ENCODE measurements around the gene INPP4B. TPM values are rescaled to one million over a fixed set of nuclear protein-coding genes. Genes with fewer than 3 reads are reported as not detected.

INPP4B gene
- total RNA-seq, 2 experiments from 2014 or later, result 23.5 to 29.7 TPM

- Mint-ChIP-seq H3K4me1 (peaks cover 21% of the 10 kb centered on the region), H3K36me3 (peaks cover 6% of the 10 kb centered on the region), H3K9me3 (ENCODE audit: low read depth) (no peaks in the 10 kb centered on the region), H3K4me3 (no peak overlapping the region), H3K27me3 (no peaks in the 10 kb centered on the region), H3K27ac (no peak overlapping the region)
- peak; percentile 65 for ATAC-seq
- CTCF ChIA-PET, result no interaction called here
- DNase-seq, result peak; percentile 42
Measured at GRCh38 chr4:142703694-142704309, 142.3 kb downstream of the INPP4B start.

GRCh38 chr4:142701017-142701416 lies 145.1 kb downstream of the INPP4B start:
- peaks cover 37% of the 10 kb centered on the region for H3K4me1 Mint-ChIP-seq
- H3K4me3 Mint-ChIP-seq, result no peak overlapping the region
- no peaks in the 10 kb centered on the region for H3K36me3 Mint-ChIP-seq
- no peak overlapping the region for H3K27ac Mint-ChIP-seq
- no peaks in the 10 kb centered on the region for H3K27me3 Mint-ChIP-seq
- ATAC-seq (no peak), DNase-seq (no peak)
- H3K9me3 Mint-ChIP-seq (ENCODE audit: low read depth), result no peaks in the 10 kb centered on the region
- CTCF ChIA-PET, result no interaction called here

- Mint-ChIP-seq H3K9me3 (ENCODE audit: low read depth) (no peaks in the 10 kb centered on the region), H3K27ac (no peak overlapping the region), H3K36me3 (no peaks in the 10 kb centered on the region), H3K27me3 (no peaks in the 10 kb centered on the region), H3K4me3 (no peak overlapping the region), H3K4me1 (peaks cover 40% of the 10 kb centered on the region)
- CTCF ChIA-PET, result no interaction called here
- DNase-seq (no peak), ATAC-seq (no peak)
Measured at GRCh38 chr4:142700531-142700930, 145.6 kb downstream of the INPP4B start.

- DNase-seq (no peak), ATAC-seq (no peak)
- H3K27ac Mint-ChIP-seq, result peak overlapping the region; percentile 38
- no peaks in the 10 kb centered on the region for H3K9me3 Mint-ChIP-seq (ENCODE audit: low read depth)
- no peaks in the 10 kb centered on the region for H3K27me3 Mint-ChIP-seq
- CTCF ChIA-PET, result no interaction called here
- no peak overlapping the region for H3K4me3 Mint-ChIP-seq
- peaks cover 40% of the 10 kb centered on the region for H3K4me1 Mint-ChIP-seq
- H3K36me3 Mint-ChIP-seq, result no peaks in the 10 kb centered on the region
Measured at GRCh38 chr4:142698552-142698951, 147.5 kb downstream of the INPP4B start.

GRCh38 chr4:142697928-142698327 lies 148.2 kb downstream of the INPP4B start:
- Mint-ChIP-seq H3K9me3 (ENCODE audit: low read depth) (no peaks in the 10 kb centered on the region), H3K27ac (no peak overlapping the region), H3K27me3 (no peaks in the 10 kb centered on the region), H3K36me3 (no peaks in the 10 kb centered on the region), H3K4me3 (no peak overlapping the region), H3K4me1 (peaks cover 37% of the 10 kb centered on the region)
- ATAC-seq (no peak), DNase-seq (no peak)
- CTCF ChIA-PET, result no interaction called here

- DNase-seq (no peak), ATAC-seq (no peak)
- H3K9me3 Mint-ChIP-seq (ENCODE audit: low read depth), result no peaks in the 10 kb centered on the region
- H3K4me3 Mint-ChIP-seq, result no peak overlapping the region
- no peaks in the 10 kb centered on the region for H3K27me3 Mint-ChIP-seq
- H3K4me1 Mint-ChIP-seq, result peaks cover 35% of the 10 kb centered on the region
- CTCF ChIA-PET, result no interaction called here
- no peaks in the 10 kb centered on the region for H3K36me3 Mint-ChIP-seq
- no peak overlapping the region for H3K27ac Mint-ChIP-seq
Measured at GRCh38 chr4:142697320-142697719, 148.8 kb downstream of the INPP4B start.

- CTCF ChIA-PET, result no interaction called here
- no peak for DNase-seq
- ATAC-seq, result peak; percentile 45
- no peaks in the 10 kb centered on the region for H3K36me3 Mint-ChIP-seq
- H3K4me3 Mint-ChIP-seq, result no peak overlapping the region
- peaks cover 35% of the 10 kb centered on the region for H3K4me1 Mint-ChIP-seq
- H3K27me3 Mint-ChIP-seq, result no peaks in the 10 kb centered on the region
- peak overlapping the region; percentile 16 for H3K27ac Mint-ChIP-seq
- H3K9me3 Mint-ChIP-seq (ENCODE audit: low read depth), result no peaks in the 10 kb centered on the region
Measured at GRCh38 chr4:142696334-142697122, 149.6 kb downstream of the INPP4B start.

- DNase-seq (no peak), ATAC-seq (no peak)
- H3K27me3 Mint-ChIP-seq, result no peaks in the 10 kb centered on the region
- H3K36me3 Mint-ChIP-seq, result no peaks in the 10 kb centered on the region
- H3K27ac Mint-ChIP-seq, result no peak overlapping the region
- H3K4me3 Mint-ChIP-seq, result no peak overlapping the region
- CTCF ChIA-PET, result interaction anchor here (1.7 kb wide), 1 partner anchor 12 kb away, joined by 6 read pairs; no protein-coding TSS in a partner anchor
- no peaks in the 10 kb centered on the region for H3K9me3 Mint-ChIP-seq (ENCODE audit: low read depth)
- H3K4me1 Mint-ChIP-seq, result no peaks in the 10 kb centered on the region
Measured at GRCh38 chr4:142690406-142691163, 155.5 kb downstream of the INPP4B start.

GRCh38 chr4:142687547-142688275 lies 158.4 kb downstream of the INPP4B start:
- DNase-seq (no peak), ATAC-seq (no peak)
- no peaks in the 10 kb centered on the region for H3K4me1 Mint-ChIP-seq
- CTCF ChIA-PET, result no interaction called here
- H3K27me3 Mint-ChIP-seq, result no peaks in the 10 kb centered on the region
- H3K36me3 Mint-ChIP-seq, result no peaks in the 10 kb centered on the region
- no peak overlapping the region for H3K27ac Mint-ChIP-seq
- H3K4me3 Mint-ChIP-seq, result no peak overlapping the region
- H3K9me3 Mint-ChIP-seq (ENCODE audit: low read depth), result no peaks in the 10 kb centered on the region

GRCh38 chr4:142686081-142686480 lies 160.0 kb downstream of the INPP4B start:
- H3K4me3 Mint-ChIP-seq, result no peak overlapping the region
- no peaks in the 10 kb centered on the region for H3K36me3 Mint-ChIP-seq
- ATAC-seq, result no peak
- H3K4me1 Mint-ChIP-seq, result no peaks in the 10 kb centered on the region
- H3K9me3 Mint-ChIP-seq (ENCODE audit: low read depth), result no peaks in the 10 kb centered on the region
- H3K27me3 Mint-ChIP-seq, result no peaks in the 10 kb centered on the region
- CTCF ChIA-PET, result no interaction called here
- DNase-seq, result no peak
- no peak overlapping the region for H3K27ac Mint-ChIP-seq

GRCh38 chr4:142683997-142684396 lies 162.1 kb downstream of the INPP4B start:
- ATAC-seq (no peak), DNase-seq (no peak)
- Mint-ChIP-seq H3K27ac (no peak overlapping the region), H3K9me3 (ENCODE audit: low read depth) (no peaks in the 10 kb centered on the region), H3K36me3 (no peaks in the 10 kb centered on the region), H3K4me3 (no peak overlapping the region), H3K27me3 (no peaks in the 10 kb centered on the region), H3K4me1 (no peaks in the 10 kb centered on the region)
- CTCF ChIA-PET, result no interaction called here

GRCh38 chr4:142683503-142683902 lies 162.6 kb downstream of the INPP4B start:
- H3K4me1 Mint-ChIP-seq, result no peaks in the 10 kb centered on the region
- no peaks in the 10 kb centered on the region for H3K27me3 Mint-ChIP-seq
- no peak overlapping the region for H3K27ac Mint-ChIP-seq
- H3K9me3 Mint-ChIP-seq (ENCODE audit: low read depth), result no peaks in the 10 kb centered on the region
- H3K4me3 Mint-ChIP-seq, result no peak overlapping the region
- ATAC-seq (no peak), DNase-seq (no peak)
- CTCF ChIA-PET, result no interaction called here
- H3K36me3 Mint-ChIP-seq, result no peaks in the 10 kb centered on the region

GRCh38 chr4:142671516-142671915 lies 174.6 kb downstream of the INPP4B start:
- CTCF ChIA-PET, result no interaction called here
- peaks cover 3% of the 10 kb centered on the region for H3K36me3 Mint-ChIP-seq
- no peak for DNase-seq
- no peak overlapping the region for H3K4me3 Mint-ChIP-seq
- H3K27me3 Mint-ChIP-seq, result no peaks in the 10 kb centered on the region
- peaks cover 16% of the 10 kb centered on the region for H3K9me3 Mint-ChIP-seq (ENCODE audit: low read depth)
- ATAC-seq, result no peak
- H3K27ac Mint-ChIP-seq, result no peak overlapping the region
- no peaks in the 10 kb centered on the region for H3K4me1 Mint-ChIP-seq

Measured in activated CD8-positive, alpha-beta memory T cell treated with anti-CD3 and anti-CD28 coated beads, Interleukin-2, amount 10 ng/mL, durations not matched to agents 7 days and 5 days (primary cell).